Stimulated activated CD4-positive, alpha-beta T cell treated with anti-CD3 and anti-CD28 coated beads, Interleukin-12 subunit alpha, Interleukin-12 subunit beta, amount 100 ng/mL, for 4 hours (primary cell): ENCODE results near the gene AMBRA1.

Experiments
- DNase-seq: peaks from one replicate; pipeline ENCODE4 v3.0.0-alpha.2; 2020

The AMBRA1 gene, protein sequence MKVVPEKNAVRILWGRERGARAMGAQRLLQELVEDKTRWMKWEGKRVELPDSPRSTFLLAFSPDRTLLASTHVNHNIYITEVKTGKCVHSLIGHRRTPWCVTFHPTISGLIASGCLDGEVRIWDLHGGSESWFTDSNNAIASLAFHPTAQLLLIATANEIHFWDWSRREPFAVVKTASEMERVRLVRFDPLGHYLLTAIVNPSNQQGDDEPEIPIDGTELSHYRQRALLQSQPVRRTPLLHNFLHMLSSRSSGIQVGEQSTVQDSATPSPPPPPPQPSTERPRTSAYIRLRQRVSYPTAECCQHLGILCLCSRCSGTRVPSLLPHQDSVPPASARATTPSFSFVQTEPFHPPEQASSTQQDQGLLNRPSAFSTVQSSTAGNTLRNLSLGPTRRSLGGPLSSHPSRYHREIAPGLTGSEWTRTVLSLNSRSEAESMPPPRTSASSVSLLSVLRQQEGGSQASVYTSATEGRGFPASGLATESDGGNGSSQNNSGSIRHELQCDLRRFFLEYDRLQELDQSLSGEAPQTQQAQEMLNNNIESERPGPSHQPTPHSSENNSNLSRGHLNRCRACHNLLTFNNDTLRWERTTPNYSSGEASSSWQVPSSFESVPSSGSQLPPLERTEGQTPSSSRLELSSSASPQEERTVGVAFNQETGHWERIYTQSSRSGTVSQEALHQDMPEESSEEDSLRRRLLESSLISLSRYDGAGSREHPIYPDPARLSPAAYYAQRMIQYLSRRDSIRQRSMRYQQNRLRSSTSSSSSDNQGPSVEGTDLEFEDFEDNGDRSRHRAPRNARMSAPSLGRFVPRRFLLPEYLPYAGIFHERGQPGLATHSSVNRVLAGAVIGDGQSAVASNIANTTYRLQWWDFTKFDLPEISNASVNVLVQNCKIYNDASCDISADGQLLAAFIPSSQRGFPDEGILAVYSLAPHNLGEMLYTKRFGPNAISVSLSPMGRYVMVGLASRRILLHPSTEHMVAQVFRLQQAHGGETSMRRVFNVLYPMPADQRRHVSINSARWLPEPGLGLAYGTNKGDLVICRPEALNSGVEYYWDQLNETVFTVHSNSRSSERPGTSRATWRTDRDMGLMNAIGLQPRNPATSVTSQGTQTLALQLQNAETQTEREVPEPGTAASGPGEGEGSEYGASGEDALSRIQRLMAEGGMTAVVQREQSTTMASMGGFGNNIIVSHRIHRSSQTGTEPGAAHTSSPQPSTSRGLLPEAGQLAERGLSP (N-terminal part only)

GRCh38 chr11:46593550-46594373 is at the start of gene AMBRA1:
AMBRA1 (minus strand) TSS chr11:46594023; CDS start chr11:46548380, 45,643 bp downstream.
- peak; percentile 76 for DNase-seq

GRCh38 chr11:46643531-46643930 is 49.7 kb upstream of the AMBRA1 start:
- no peak for DNase-seq

- DNase-seq: no peak
These were observed 49.0 kb upstream of the AMBRA1 start for GRCh38 chr11:46642627-46643335.

DNA sequence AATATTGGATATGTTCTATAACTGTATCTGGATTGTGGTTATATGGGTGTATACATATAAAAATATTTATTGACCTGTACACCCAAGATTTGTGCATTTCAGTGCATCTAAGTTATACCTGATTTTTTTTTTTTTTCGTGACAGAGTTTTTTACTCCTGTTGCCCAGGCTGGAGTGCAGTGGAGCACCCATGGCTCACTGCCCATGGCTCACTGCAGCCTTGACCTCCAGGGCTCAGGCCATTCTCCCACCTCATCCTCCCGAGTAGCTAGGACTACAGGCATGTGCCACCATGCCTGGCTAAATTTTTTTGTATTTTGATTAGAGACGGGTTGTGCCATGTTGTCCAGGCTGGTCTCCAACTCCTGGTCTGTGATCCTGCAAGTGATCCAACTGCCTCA is 47.8 kb upstream of the AMBRA1 start:
- no peak for DNase-seq

- no peak for DNase-seq
These were observed 46.4 kb upstream of the AMBRA1 start for GRCh38 chr11:46640036-46640788.

GRCh38 chr11:46639197-46639839 is 45.5 kb upstream of the AMBRA1 start:
- DNase-seq: no peak

DNA sequence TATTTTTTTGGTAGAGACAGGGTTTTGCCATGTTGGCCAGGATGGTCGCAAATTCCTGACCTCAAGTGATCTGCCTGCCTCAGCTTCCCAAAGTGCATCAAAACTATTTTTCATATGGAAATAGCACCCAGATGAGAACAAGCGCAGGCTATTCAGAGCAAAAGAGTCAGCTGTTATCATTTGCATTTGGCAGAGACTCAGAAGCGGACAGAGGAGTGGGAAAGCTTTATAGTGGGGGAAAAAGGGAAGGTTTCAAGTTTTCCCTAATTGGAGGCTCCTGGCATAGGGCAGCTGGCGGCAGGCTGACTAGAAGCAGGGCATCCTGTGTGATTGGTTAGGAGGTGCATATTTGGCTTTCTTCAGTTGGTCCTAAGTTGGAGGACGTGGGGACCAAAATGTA is 43.7 kb upstream of the AMBRA1 start:
- no peak for DNase-seq

GRCh38 chr11:46635557-46636139 is 41.8 kb upstream of the AMBRA1 start:
- DNase-seq: no peak

DNA sequence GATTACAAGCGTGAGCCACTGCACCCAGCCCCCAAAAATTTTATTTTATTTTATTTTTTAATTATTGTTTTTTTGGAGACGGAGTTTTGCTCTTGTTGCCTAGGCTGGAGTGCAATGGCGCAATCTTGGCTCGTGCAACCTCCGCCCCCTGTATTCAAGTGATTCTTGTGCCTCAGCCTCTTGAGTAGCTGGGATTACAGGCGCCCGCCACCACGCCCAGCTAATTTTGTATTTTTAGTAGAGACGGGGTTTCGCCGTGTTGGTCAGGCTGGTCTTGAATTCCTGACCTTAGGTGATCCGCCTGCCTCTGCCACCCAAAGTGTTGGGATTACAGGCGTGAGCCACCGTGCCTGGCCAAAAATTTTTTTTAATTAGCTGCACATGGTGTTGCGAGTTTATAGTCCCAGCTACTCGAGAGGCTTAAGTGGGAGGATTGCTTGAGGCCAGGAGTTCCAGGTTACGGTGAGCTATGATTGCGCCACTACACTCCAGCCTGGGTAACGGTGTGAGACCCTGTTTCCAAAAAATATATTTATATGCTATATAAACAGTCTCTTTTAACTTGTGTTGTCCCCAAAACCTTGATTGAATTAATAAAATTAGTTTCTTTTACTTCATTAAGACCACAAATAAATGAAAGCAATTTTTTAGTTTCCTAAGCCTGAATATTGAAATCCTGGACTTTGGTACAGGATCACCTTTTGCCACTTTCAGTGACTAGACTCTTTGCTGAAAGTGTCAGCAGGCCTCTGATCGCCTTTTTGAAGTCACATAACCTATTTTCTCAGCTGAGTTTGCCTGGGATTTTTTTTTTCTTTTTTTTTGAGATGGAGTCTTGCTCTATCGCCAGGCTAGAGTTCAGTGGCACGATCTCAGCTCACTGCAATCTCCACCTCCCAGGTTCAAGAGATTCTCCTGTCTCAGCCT is 39.7 kb upstream of the AMBRA1 start:
- no peak for DNase-seq

DNA sequence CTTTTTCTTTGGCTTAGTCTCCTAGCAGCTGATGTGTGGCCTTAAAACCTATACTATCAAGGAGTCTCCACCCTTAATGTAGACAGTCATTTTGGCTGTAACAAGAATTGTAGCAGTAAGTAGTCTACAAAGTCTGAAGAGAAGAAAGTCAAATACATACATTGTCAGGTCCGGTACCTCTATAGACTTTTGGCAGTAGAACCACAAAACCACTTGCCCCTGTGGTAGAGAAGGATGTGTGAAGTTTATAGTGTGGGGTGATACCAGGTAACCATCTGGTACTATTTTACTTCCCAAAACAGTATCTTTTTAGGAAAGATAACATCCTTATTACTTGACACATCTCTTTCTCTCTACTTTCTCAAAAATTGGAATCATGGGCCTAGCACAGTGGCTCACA is 38.7 kb upstream of the AMBRA1 start:
- no peak for DNase-seq

DNA sequence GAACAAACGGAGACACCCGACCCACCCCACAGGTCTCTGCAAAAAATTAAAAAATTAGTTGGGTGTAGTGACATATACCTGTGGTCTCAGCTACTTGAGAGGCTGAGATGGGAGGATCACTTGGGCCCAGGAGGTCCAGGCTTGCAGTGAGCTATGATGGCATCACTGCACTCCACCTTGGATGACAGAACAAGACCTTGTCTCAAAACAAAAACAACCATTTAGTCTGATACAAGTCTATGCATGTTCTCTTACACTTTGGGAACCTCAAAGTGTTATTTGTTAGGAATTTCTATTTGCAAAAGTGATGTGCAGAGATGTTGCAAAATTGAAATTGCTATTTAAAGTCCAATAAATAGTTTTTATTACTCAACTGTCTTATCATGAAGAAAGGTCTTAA is 37.9 kb upstream of the AMBRA1 start:
- no peak for DNase-seq

GRCh38 chr11:46630237-46630636 is 36.4 kb upstream of the AMBRA1 start:
- DNase-seq: no peak

GRCh38 chr11:46628961-46629360 is 35.1 kb upstream of the AMBRA1 start:
- no peak for DNase-seq

- DNase-seq: no peak
These were observed 31.6 kb upstream of the AMBRA1 start for GRCh38 chr11:46625406-46625805.

- DNase-seq: no peak
These were observed 25.0 kb upstream of the AMBRA1 start for GRCh38 chr11:46618837-46619236.

- DNase-seq: no peak
These were observed 24.1 kb upstream of the AMBRA1 start for GRCh38 chr11:46617972-46618314.

- DNase-seq: peak; percentile 92
These were observed 23.5 kb upstream of the AMBRA1 start, which contains the start of the genes ATG13 and HARBI1 for GRCh38 chr11:46617134-46617971. ATG13 (plus strand) TSS chr11:46617553; CDS start chr11:46644292, 26,739 bp downstream. HARBI1 (minus strand) TSS chr11:46617227; CDS start chr11:46616237, 990 bp downstream.
